ENCODE results near the gene IGFL4.
"Not testable (repeated sequence)": the region's sequence is repeated elsewhere in the genome, so short reads cannot be mapped to it uniquely, and the experiment has no call there.

IGFL4 gene
- 0 reads per million in 4 experiments for total RNA-seq

DNA sequence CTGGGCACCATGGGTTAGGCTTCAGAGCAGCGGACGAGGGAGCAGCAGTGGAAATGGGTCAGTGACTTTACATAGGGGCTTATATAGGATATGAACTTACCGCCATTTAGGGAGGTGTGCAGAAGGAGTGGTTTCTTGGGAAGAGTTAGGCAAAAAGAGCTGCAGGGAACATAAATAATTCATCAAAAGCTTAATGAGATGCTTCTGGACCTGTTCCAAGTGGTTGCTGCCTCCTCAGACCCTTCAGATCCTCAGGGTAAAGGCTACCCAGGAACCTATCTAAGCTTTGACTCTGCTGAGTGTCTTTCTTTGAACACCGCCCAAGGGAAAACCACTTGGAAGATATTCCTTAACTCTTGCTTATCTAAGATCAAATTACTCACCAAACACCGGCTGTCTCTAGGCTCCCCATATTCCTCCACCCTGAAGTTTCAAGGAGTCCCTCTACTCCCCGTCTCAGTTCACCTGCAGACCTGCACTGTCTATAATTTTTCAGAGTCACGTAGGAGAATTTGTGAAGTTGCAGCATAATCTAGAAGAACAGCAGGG, at the start of gene IGFL4:
IGFL4 (minus strand) TSS at position 51 of the 549 bp plus-strand sequence; CDS start at position 11, 40 bp downstream.
- DNase-seq = no peak

GRCh38 chr19:46090444-46090843, 49.6 kb upstream of the IGFL4 start:
- DNase-seq = no peak

DNA sequence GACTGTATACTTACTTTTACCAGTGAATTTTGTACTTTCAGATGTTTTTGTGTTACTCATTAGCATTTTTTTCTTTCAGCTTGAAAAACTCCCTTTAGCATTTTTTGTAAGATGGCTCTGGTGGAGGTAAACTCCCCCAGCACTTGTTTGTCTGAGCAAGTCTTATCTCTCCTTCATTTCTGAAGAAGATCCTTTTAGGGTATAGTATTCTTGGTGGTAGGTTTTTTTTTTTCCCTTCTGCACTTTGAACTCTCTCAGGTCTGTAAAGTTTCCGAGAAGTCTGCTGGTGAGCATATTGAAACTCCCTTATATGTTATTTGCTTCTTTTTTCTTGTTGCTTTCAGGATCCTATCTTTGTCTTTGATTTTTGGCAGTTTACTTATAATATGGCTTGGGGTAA, 48.6 kb upstream of the IGFL4 start:
- DNase-seq = no peak

DNA sequence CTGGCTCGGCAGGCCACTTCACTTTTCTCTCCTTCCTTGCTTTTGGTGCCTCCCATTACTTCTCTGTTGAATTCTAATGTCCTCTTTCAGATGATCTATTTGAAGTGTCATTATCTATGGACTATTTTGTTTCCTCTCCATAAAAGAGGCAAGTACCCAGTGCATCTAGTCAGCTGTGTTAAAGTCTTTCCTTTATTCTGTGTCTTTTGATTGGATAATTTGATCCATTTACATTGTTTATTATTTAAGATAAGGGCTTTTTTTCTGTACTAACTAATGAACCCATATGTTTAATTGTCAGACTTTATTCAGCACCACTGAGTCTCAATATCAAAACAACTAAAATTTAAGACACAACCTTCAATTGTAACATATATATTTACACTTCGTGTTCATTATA, 47.3 kb upstream of the IGFL4 start:
- no peak for DNase-seq

- DNase-seq = no peak
Measured at GRCh38 chr19:46085888-46086287, 45.1 kb upstream of the IGFL4 start.

- DNase-seq = no peak
Measured at GRCh38 chr19:46082728-46083050, 41.9 kb upstream of the IGFL4 start.

DNA sequence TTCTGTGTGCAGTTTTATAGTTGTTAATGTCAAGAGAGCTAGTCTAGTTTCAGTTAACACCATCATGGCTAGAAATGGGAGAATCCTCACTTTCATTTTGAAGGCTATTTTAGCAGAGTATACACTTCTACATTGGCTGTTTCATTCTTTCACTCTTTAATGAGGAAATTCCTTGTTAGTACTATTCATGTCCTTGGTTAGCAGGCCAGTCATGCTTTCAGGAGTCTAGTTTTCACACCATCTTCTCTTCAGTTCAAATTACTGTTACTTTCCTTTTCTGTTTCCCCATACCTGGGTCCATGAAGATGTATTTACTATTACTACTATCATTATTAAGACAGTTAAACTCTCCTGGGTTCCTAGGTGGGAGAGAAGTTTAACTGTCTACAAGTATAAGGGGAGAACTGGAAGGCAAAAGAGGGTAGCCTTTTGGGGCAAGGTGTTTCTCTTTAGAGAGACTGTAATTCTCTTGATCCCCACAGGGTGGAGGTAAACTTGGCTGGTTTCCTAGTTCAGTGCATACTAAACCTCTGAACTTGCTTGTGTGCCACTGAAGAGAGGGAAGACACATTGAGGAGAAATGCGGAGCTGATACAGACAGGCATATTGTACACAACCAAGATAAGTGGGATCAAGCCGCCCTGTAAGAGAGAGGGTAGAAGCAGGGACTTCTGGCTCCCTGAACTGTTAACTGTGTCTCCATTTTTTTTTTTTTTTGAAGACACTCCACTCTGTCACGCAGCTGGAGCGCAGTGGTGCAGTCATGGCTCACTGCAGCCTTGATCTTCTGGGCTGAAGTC, 41.3 kb upstream of the IGFL4 start:
- DNase-seq = no peak

- DNase-seq = no peak
Measured at GRCh38 chr19:46080561-46080960, 39.8 kb upstream of the IGFL4 start.

DNA sequence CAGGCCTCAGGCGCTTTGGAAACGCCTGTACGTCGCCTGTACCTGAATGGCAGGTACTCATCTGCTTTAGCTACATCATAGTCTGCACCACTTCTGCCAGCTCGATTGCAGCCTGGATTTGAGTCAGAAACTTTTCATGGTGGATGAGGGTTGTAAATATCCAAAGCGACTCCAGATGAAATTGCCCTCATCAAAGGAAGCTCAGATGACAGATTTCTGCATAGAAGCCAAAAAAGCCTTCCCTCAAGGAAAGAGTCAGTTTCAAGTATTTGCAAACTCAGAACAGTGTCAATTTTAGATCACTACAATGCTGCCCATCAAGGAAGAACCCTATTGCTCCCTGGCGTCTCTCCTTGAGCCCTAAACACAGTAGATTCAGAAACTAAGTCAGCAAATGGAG, 38.8 kb upstream of the IGFL4 start:
- no peak for DNase-seq

GRCh38 chr19:46078573-46079332, 38.0 kb upstream of the IGFL4 start:
- DNase-seq = not testable (repeated sequence)

- no peak for DNase-seq
Measured at GRCh38 chr19:46077815-46078167, 37.0 kb upstream of the IGFL4 start.

GRCh38 chr19:46076951-46077814, 36.4 kb upstream of the IGFL4 start:
- DNase-seq = no peak

GRCh38 chr19:46076031-46076880, 35.5 kb upstream of the IGFL4 start:
- no peak for DNase-seq

GRCh38 chr19:46073268-46073922, 32.6 kb upstream of the IGFL4 start:
- no peak for DNase-seq

DNA sequence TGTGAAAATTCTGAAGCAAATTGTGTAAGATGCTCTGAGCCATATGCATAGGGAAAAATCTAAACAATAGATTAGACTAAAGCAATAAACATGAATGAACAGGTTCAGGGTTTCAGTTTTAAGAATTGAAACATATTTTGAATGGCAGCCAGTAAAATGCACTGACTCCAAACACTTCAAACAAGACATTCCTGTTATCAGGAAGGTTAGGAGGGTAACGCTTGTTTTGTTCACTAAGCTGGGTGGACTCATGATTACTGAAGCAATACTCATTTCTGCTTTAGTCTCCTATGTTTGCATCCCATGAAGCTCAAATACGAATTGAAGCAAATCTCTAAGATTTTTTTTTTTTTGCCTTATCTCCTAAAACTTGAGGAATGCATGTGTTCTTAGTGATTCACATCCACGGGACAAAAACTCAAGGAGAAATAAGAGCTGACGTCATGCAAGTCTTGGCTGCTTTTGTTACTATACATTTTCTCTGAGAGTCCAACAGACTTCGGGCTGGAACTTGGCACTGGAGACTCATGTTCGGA, 29.1 kb upstream of the IGFL4 start:
- no peak for DNase-seq

DNA sequence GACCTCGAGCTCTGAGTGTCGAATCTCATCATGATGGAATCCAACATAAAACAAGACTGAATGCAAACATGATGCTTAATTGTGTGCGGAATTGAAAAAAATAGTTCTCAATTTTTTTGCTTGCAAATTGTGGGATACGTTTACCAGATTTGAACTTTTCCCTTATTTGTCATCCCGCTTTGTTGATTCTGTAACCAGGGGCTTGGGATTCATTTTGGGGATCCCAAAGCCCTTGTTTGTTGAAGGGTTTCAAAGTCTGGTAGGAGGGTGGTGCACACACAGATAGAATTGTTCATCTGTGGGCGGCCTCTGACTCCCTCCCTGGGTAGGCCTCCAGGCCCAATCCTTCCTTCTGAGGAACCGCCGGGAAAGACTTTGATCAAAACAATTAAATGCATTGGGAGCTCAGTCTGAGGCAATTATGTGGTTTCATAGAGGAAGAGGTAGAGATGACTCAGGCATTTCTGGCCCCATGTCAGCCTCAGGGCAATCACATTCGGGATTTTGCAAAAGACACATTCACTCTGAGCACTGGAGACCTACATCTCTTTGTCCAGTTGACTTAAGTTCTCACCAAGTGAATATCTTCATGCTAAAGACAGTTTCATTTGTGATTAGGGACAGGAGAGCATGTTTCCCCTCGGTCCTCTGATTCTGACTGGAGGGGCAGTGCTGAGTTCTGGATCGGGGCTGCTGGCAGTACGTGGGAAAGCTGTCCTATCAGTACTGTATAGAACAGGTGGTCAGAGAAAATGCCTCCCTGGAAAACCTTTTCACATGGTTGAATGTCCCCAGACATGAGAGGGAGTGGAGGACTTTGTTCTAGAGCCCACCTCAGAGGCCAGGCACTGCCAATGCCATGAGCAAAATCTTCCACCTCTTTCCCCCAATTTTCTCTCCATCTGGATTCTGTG, 27.8 kb upstream of the IGFL4 start:
- no peak for DNase-seq

- no peak for DNase-seq
Measured at GRCh38 chr19:46067691-46068090, 26.9 kb upstream of the IGFL4 start.

GRCh38 chr19:46066471-46066870, 25.7 kb upstream of the IGFL4 start:
- no peak for DNase-seq

GRCh38 chr19:46065486-46066071, 24.8 kb upstream of the IGFL4 start:
- DNase-seq = no peak

- DNase-seq = no peak
Measured at GRCh38 chr19:46063201-46063600, 22.4 kb upstream of the IGFL4 start.

Data from effector CD8-positive, alpha-beta T cell (primary cell).